LNCaP clone FGC (cell line): ENCODE data around the gene DCBLD1.

Source experiments
- DNase-seq: peaks from one replicate; pipeline ENCODE4 v3.0.0-alpha.2; 2011; ENCODE audit warnings: low read depth
- H3K4me3 ChIP-seq: 2 replicates; pipeline ENCODE4 v1.5.1; 2011; ENCODE audit warnings: mild to moderate bottlenecking, low read depth, low read length, control low read depth
- TF ChIP-seq, protein P1 (sequence below): IDR thresholded peaks from 2 replicates; pipeline ENCODE4 v1.5.1; 2012; ENCODE audit warnings: mild to moderate bottlenecking; ENCODE audit not compliant: control insufficient read depth, insufficient read depth; ENCODE audit errors: extremely low read depth

Gene DCBLD1

DNA sequence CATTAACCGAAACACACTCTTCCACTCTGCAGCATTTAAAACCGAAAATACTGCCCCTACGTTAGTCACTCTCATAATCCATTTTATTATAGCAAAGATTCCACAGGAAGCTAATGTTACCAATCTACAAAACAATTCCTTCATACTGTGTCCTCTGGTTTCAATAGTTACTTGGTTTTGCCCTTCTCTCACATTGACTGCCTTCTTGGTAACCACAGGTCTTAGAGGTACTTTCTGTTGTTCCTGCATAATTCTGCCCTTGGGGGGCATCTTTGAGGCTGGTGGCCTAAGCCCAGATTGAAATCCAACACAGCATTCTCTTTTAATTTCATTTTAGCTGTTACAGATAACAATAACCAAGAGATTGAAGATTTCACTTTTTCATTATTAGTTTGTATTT is 9.8 kb upstream of the DCBLD1 start:
- TF ChIP-seq, protein P1, sequence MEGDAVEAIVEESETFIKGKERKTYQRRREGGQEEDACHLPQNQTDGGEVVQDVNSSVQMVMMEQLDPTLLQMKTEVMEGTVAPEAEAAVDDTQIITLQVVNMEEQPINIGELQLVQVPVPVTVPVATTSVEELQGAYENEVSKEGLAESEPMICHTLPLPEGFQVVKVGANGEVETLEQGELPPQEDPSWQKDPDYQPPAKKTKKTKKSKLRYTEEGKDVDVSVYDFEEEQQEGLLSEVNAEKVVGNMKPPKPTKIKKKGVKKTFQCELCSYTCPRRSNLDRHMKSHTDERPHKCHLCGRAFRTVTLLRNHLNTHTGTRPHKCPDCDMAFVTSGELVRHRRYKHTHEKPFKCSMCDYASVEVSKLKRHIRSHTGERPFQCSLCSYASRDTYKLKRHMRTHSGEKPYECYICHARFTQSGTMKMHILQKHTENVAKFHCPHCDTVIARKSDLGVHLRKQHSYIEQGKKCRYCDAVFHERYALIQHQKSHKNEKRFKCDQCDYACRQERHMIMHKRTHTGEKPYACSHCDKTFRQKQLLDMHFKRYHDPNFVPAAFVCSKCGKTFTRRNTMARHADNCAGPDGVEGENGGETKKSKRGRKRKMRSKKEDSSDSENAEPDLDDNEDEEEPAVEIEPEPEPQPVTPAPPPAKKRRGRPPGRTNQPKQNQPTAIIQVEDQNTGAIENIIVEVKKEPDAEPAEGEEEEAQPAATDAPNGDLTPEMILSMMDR = no peak
- DNase-seq = no peak
- H3K4me3 ChIP-seq = no peak overlapping the region

DNA sequence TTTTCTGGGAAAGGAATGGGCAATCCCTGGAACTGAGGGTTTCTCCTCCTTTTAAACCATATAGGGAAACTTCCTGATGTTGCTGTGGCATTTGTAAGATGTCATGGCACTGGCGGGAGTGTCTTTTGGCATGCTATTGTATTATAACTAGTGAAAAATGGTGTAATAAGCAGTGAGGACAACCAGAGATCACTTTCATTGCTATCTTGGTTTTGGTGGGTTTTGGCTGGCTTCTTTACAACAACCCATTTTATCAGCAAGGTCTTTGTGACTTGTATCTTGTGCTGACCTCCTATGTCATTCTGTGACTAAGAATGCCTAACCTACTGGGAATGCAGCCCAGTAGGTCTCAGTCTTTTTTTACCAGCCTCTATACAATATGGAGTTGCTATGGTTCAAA is 9.1 kb upstream of the DCBLD1 start:
- TF ChIP-seq, protein P1 = no peak
- DNase-seq = no peak
- no peak overlapping the region for H3K4me3 ChIP-seq

DNA sequence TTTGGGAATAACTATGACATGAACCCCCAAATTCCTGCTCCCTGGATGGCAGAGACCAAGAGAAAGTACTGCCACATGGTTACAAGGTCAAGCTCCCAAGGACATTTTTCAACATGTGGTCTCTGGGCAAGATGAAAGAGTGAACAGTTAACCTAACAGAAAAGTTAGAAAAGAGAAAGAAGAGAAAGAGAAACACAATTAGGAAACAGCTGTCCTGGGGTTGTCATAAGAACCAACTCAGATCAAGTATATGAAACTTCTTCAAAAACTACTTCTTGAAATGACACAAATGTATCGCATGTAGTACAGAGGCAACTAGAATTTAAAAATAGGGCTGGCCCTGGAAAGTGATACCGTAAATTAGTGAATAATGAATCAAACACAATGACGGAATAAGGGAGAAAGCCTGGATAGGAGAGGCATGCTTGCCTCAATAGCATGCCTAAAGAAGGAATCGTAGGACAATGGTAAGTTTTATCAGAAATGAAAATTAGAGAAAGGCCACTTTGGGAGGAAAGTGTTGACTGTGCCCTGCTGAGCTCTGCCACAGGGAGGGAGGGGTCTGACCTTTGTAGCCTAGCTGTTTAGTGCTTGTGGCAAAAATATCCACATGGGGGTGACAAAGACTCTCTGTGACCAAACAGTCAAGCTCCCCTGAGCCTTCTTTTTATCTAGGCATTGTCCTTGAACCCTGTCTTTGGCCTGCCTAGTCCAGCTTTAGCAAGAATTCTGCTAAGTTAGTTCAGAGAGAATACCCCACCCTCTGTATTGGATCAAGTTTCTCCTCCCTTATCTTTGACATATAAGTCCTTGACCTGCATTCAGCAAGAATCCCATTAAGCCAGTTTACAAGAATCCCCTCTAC is 4.3 kb upstream of the DCBLD1 start:
- H3K4me3 ChIP-seq = no peak overlapping the region
- no peak for DNase-seq
- TF ChIP-seq, protein P1 = peak; percentile 32; the same call in 1 of the 2 replicates

DNA sequence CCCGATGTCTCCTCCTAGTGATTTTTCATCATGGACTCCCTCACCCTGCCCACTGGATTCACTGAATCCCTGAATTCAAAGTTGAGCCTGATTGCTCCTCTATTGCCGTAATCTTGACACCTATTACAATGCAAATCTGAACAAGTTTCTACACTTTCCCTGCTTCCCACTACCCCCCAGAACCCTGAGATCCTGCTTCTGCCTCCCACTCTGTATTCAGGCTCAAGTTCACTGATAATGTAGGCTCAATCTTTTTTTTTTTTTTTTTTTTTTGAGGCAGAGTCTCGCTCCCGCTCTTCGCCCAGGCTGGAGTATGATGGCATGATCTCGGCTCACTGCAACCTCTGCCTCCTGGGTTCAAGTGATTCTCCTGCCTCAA is 3.6 kb upstream of the DCBLD1 start:
- TF ChIP-seq, protein P1 = no peak
- no peak overlapping the region for H3K4me3 ChIP-seq
- DNase-seq = no peak

DNA sequence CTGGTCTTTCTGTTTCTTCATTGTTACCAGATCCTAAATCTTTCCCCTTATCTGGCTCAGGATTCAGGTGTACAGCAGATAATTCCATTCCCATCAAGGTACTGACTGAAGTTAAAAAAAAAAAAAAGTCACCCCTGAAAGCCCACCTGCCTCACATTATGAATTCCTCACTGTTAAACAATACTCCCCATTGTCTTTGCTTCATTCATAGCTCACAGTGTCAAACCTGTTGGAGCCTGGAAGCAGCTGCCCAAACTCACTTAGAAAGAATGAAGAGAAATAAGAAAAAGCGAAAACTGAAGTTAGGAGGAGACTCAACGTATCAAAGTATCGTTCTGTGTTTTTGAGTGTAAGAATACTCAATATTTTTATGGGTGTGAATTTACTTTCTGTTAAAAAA is 1.8 kb upstream of the DCBLD1 start:
- H3K4me3 ChIP-seq = no peak overlapping the region
- DNase-seq = no peak
- TF ChIP-seq, protein P1 = no peak

DNA sequence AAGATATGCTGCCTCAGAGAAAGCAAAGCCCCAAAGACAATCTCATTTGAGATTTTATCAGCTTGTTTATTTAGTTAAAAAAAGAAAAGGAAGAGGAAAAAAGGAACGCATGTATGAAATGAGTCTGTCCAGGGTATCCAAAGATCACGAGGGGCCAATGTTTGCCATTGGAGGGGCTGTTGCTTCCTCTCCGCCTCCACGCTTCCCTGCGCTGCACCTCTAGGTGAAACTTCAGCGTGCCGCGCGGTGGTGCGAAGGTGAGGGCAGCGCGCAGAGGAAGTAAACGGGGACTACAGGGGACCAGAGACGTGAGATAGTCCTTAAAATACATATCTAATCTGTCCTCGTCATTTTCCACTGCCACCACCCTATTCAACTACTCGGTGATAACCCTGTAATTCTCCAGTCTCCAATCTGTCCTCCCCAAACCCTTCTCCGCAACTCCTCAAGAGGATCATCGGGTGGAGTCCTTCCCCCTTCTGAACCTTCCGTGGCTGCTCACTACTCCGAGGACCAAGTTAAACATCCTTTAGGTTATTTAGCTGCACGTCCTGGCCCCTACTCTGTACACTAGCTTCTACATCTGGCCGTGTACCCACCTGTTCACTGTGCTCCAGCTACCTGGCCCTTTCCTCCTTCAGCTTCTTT is 1.1 kb upstream of the DCBLD1 start:
- DNase-seq = no peak
- no peak overlapping the region for H3K4me3 ChIP-seq
- TF ChIP-seq, protein P1 = no peak
